LNCAP (cell line): Measurements from ENCODE around the gene BORCS5.
A peak's percentile ranks its signal among the peaks of the same experiment; 100 is the strongest.

Experiments
- TF ChIP-seq, protein P1 (sequence below): fragments of 450-650 bp; IDR thresholded peaks from 2 replicates; pipeline ENCODE4 v1.5.1; 2017; ENCODE audit warnings: mild to moderate bottlenecking

The BORCS5 gene

GRCh38 chr12:12376646-12377448, 20.0 kb downstream of the BORCS5 start:
- TF ChIP-seq, protein P1, sequence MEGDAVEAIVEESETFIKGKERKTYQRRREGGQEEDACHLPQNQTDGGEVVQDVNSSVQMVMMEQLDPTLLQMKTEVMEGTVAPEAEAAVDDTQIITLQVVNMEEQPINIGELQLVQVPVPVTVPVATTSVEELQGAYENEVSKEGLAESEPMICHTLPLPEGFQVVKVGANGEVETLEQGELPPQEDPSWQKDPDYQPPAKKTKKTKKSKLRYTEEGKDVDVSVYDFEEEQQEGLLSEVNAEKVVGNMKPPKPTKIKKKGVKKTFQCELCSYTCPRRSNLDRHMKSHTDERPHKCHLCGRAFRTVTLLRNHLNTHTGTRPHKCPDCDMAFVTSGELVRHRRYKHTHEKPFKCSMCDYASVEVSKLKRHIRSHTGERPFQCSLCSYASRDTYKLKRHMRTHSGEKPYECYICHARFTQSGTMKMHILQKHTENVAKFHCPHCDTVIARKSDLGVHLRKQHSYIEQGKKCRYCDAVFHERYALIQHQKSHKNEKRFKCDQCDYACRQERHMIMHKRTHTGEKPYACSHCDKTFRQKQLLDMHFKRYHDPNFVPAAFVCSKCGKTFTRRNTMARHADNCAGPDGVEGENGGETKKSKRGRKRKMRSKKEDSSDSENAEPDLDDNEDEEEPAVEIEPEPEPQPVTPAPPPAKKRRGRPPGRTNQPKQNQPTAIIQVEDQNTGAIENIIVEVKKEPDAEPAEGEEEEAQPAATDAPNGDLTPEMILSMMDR = peak; percentile 75

DNA sequence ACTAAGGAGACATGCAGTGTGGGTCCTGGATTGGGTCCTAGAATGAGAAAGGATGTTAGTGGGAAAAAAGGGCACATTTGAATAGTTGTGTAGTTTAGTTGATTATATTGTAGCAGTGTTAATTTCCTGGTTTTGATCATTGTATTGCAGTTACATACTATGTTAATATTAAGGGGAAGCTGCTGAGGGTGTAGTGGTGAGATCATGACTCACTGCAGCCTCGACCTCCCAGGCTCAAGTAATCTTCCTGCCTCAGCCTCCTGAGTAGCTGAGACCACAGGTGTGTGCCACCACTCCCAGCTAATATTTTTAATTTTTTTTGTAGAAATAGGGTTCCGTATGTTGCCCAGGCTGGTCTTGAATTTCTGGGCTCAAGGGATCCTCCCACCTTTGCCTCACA, 21.7 kb downstream of the BORCS5 start:
- TF ChIP-seq, protein P1 = no peak

DNA sequence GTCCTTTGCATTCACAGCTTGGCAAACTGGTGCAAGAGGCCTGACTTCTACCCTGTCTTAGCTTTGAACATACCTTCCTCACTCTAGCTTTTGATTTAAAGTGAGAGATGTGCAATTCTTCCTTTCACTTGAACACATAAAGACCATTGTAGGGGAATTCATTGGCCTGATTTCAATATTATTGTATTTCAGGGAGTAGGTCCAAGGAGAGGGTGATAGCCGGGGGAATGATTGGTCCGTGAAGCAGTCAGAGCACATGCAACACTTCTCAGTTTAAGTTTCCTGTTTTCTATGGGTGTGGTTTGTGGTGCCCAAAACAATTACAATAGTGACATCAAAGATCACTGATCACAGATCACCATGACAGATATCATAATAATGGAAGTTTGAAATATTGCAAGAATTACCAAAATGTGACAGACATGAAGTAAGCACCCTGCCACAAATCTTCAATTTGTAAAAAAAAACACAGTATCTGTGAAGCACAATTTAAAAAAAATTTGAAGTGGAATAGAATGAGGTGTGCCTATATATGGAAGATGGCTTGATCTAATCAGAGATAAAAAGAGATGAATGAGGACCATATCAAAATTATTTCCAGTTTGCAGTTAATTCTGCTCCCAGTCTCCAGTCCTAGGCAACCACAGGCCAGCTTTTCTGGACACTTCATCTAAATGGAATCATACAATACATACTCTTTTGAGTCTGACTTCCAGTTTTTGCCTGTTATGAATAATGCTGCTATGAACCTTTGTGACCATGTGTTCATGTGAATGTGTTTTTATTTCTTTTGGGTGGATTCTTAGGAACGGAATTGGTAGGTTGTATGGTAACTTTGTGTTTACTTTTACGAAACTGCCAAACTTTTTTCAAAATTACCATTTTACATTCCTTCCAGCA, 23.2 kb downstream of the BORCS5 start:
- TF ChIP-seq, protein P1 = no peak

- TF ChIP-seq, protein P1 = no peak
Observed at GRCh38 chr12:12380949-12381593, 24.2 kb downstream of the BORCS5 start.

DNA sequence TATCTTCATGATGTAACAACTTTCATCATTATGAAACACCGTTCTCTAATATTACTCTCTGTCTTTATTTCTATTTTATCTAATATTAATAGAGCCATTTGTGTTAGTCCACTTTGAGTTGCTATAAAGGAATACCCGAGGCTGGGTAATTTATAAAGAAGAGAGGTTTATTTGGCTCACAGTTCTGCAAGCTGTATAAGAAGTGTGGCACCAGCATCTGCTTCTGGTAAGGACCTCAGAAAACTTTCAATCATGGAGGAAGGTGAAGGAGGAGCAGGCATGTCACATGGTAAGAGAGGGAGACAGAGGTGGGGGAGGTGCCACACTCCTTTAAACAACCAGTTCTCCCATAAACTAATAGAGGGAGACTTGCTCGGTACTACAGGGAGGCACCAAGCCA, 25.1 kb downstream of the BORCS5 start:
- TF ChIP-seq, protein P1 = no peak

DNA sequence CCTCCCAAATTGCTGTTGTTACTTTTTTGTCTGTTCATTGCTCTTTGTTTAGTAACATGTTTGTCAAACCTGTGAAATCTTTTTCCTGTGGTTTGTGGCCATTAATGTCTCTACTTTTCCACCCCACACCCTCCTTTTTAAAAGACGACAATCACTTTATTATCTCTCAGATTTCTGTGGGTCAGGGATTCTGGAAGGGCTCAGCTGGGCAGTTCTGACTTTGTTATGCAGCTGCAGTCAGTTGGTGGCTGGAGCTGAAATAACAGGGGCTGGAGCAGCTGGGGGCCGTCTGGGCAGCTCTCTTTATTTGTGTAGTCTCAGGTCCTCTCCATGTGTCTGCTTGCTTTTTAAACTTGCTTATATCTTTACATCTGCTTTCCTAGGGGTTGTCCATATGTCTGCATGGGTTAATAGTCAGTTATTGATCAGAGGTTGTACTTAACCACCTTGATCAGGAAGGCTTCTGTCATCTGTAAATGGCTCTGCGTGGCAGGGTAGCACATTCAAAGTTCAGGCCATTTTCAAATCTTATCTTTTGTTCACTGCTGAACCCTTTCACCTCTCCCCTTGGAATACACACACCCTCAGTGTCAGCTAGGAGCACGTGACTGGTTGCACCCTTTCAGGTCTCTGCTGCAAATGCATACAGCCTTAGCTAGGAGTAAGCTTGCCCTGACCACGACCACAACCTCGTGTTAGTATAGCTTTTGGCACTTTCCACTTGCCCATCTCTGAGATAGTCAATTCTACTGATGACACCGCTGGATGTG, 27.9 kb downstream of the BORCS5 start:
- TF ChIP-seq, protein P1 = no peak

GRCh38 chr12:12387501-12387900, 30.6 kb downstream of the BORCS5 start:
- TF ChIP-seq, protein P1 = no peak
